Mesothelial cell of epicardium (in vitro differentiated cells): Measurements from ENCODE around the gene FXN. TPM values are rescaled to one million over a fixed set of nuclear protein-coding genes. Genes with fewer than 3 reads are reported as not detected.
"Not testable (repeated sequence)": the region's sequence is repeated elsewhere in the genome, so short reads cannot be mapped to it uniquely, and the experiment has no call there.

Source experiments
- DNase-seq, 2 experiments: peaks; one replicate each; pipeline ENCODE4 v3.0.0; 2021; ENCODE audit warnings: low spot score in 2 of 2; ENCODE audit not compliant: unreplicated experiment in 2 of 2
- H3K27ac Mint-ChIP-seq: 2 replicates; pipeline ENCODE4 v1.8.0; 2021; ENCODE audit warnings: mixed read lengths
- H3K27me3 Mint-ChIP-seq: 2 replicates; pipeline ENCODE4 v1.8.0; 2021; ENCODE audit warnings: low read depth, mixed read lengths
- H3K36me3 Mint-ChIP-seq: 2 replicates; pipeline ENCODE4 v1.8.0; 2021; ENCODE audit warnings: mixed read lengths
- H3K4me1 Mint-ChIP-seq: 2 replicates; pipeline ENCODE4 v1.8.0; 2021; ENCODE audit warnings: mixed read lengths
- H3K4me3 Mint-ChIP-seq: 2 replicates; pipeline ENCODE4 v1.8.0; 2021; ENCODE audit warnings: mild to moderate bottlenecking, moderate library complexity, mixed read lengths
- H3K9me3 Mint-ChIP-seq: 2 replicates; pipeline ENCODE4 v1.8.0; 2021; ENCODE audit warnings: mixed read lengths
- CTCF ChIP-seq: fragments of 200-600 bp; sonication (generic); IDR thresholded peaks from one replicate; pipeline ENCODE4 v1.5.0; 2021; ENCODE audit warnings: antibody characterized with exemption; ENCODE audit not compliant: unreplicated experiment
- total RNA-seq: library from RNA; stranded (reverse); gene quantifications from 3 replicates; pipeline ENCODE4 v1.2.1, GENCODE V29; 2021

The FXN gene
- total RNA-seq, 1 donor from 2014 or later, result 20.8 TPM

- TF ChIP-seq CTCF, result no peak
- H3K27me3 Mint-ChIP-seq, result no peaks in the 10 kb centered on the region
- H3K4me1 Mint-ChIP-seq, result peaks cover 15% of the 10 kb centered on the region
- H3K36me3 Mint-ChIP-seq, result peaks cover 18% of the 10 kb centered on the region
- H3K4me3 Mint-ChIP-seq, result no peak overlapping the region
- no peaks in the 10 kb centered on the region for H3K9me3 Mint-ChIP-seq
- no peak for DNase-seq
- no peak overlapping the region for H3K27ac Mint-ChIP-seq
Observed at GRCh38 chr9:69046723-69047122, 11.2 kb downstream of the FXN start.

GRCh38 chr9:69047371-69047770, 11.8 kb downstream of the FXN start:
- Mint-ChIP-seq H3K4me1 (peaks cover 15% of the 10 kb centered on the region), H3K9me3 (no peaks in the 10 kb centered on the region), H3K27me3 (no peaks in the 10 kb centered on the region), H3K36me3 (peaks cover 18% of the 10 kb centered on the region), H3K27ac (no peak overlapping the region), H3K4me3 (no peak overlapping the region)
- TF ChIP-seq CTCF, result no peak
- no peak for DNase-seq

GRCh38 chr9:69049094-69049493, 13.5 kb downstream of the FXN start:
- H3K4me3 Mint-ChIP-seq, result no peak overlapping the region
- H3K36me3 Mint-ChIP-seq, result peaks cover 16% of the 10 kb centered on the region
- H3K9me3 Mint-ChIP-seq, result no peaks in the 10 kb centered on the region
- peaks cover 13% of the 10 kb centered on the region for H3K4me1 Mint-ChIP-seq
- H3K27ac Mint-ChIP-seq, result peak overlapping the region; percentile 3
- TF ChIP-seq CTCF, result no peak
- no peak for DNase-seq
- H3K27me3 Mint-ChIP-seq, result no peaks in the 10 kb centered on the region

- not testable (repeated sequence) for H3K9me3 Mint-ChIP-seq, H3K4me1 Mint-ChIP-seq, H3K4me3 Mint-ChIP-seq, DNase-seq, H3K27ac Mint-ChIP-seq, H3K27me3 Mint-ChIP-seq
- H3K36me3 Mint-ChIP-seq, result peaks cover 16% of the 10 kb centered on the region
Observed at GRCh38 chr9:69050936-69051335, 15.4 kb downstream of the FXN start.

GRCh38 chr9:69054989-69055388, 19.4 kb downstream of the FXN start:
- no peak overlapping the region for H3K4me3 Mint-ChIP-seq
- TF ChIP-seq CTCF, result no peak
- H3K4me1 Mint-ChIP-seq, result no peaks in the 10 kb centered on the region
- H3K27me3 Mint-ChIP-seq, result no peaks in the 10 kb centered on the region
- H3K9me3 Mint-ChIP-seq, result no peaks in the 10 kb centered on the region
- DNase-seq, result no peak
- peaks cover 21% of the 10 kb centered on the region for H3K36me3 Mint-ChIP-seq
- no peak overlapping the region for H3K27ac Mint-ChIP-seq

- no peak for TF ChIP-seq CTCF
- H3K9me3 Mint-ChIP-seq, result no peaks in the 10 kb centered on the region
- peaks cover 26% of the 10 kb centered on the region for H3K36me3 Mint-ChIP-seq
- H3K27ac Mint-ChIP-seq, result no peak overlapping the region
- H3K4me3 Mint-ChIP-seq, result no peak overlapping the region
- no peak for DNase-seq
- no peaks in the 10 kb centered on the region for H3K27me3 Mint-ChIP-seq
- H3K4me1 Mint-ChIP-seq, result no peaks in the 10 kb centered on the region
Observed at GRCh38 chr9:69056191-69056815, 20.8 kb downstream of the FXN start.
